ENCODE data around the gene GUCY1A1. TPM values are rescaled to one million over a fixed set of nuclear protein-coding genes. Genes with fewer than 3 reads are reported as not detected.
"Not testable (repeated sequence)": the region's sequence is repeated elsewhere in the genome, so short reads cannot be mapped to it uniquely, and the experiment has no call there.

The GUCY1A1 gene
- total RNA-seq, 2 experiments from 2014 or later: 0.07 TPM; not detected in 1

- Mint-ChIP-seq H3K27me3 (ENCODE audit: low read depth) (peaks cover 20% of the 10 kb centered on the region), H3K4me3 (no peak overlapping the region), H3K9me3 (no peaks in the 10 kb centered on the region), H3K4me1 (ENCODE audit: low read depth) (peaks cover 13% of the 10 kb centered on the region), H3K27ac (no peak overlapping the region), H3K36me3 (ENCODE audit: low read depth) (no peaks in the 10 kb centered on the region)
- intact Hi-C loops (cut with micrococcal nuclease): no loop called here
- no peak for DNase-seq
- CTCF ChIA-PET: interaction anchor here (0.7 kb wide), 1 partner anchor 147 kb away, joined by 3 read pairs; no protein-coding TSS in a partner anchor
Measured at GRCh38 chr4:155639704-155640523, 26.7 kb upstream of the GUCY1A1 start.

- H3K9me3 Mint-ChIP-seq: no peaks in the 10 kb centered on the region
- no peak for DNase-seq
- no peak overlapping the region for H3K4me3 Mint-ChIP-seq
- H3K36me3 Mint-ChIP-seq (ENCODE audit: low read depth): no peaks in the 10 kb centered on the region
- CTCF ChIA-PET: interaction anchor here (0.6 to 0.7 kb wide), 2 partner anchors 147 to 1655 kb away, joined by 3 read pairs; no protein-coding TSS in a partner anchor
- H3K27me3 Mint-ChIP-seq (ENCODE audit: low read depth): peaks cover 18% of the 10 kb centered on the region
- intact Hi-C loops (cut with micrococcal nuclease): no loop called here
- H3K4me1 Mint-ChIP-seq (ENCODE audit: low read depth): peaks cover 13% of the 10 kb centered on the region
- no peak overlapping the region for H3K27ac Mint-ChIP-seq
Measured at GRCh38 chr4:155640751-155641150, 25.9 kb upstream of the GUCY1A1 start.

- intact Hi-C loops (cut with micrococcal nuclease): no loop called here
- H3K27me3 Mint-ChIP-seq (ENCODE audit: low read depth): peaks cover 9% of the 10 kb centered on the region
- no peak overlapping the region for H3K27ac Mint-ChIP-seq
- no peak overlapping the region for H3K4me3 Mint-ChIP-seq
- H3K4me1 Mint-ChIP-seq (ENCODE audit: low read depth): peaks cover 13% of the 10 kb centered on the region
- no peaks in the 10 kb centered on the region for H3K9me3 Mint-ChIP-seq
- no peak for DNase-seq
- CTCF ChIA-PET: no interaction called here
- no peaks in the 10 kb centered on the region for H3K36me3 Mint-ChIP-seq (ENCODE audit: low read depth)
Measured at GRCh38 chr4:155643087-155643486, 23.6 kb upstream of the GUCY1A1 start.

- no peaks in the 10 kb centered on the region for H3K36me3 Mint-ChIP-seq (ENCODE audit: low read depth)
- no peaks in the 10 kb centered on the region for H3K9me3 Mint-ChIP-seq
- peaks cover 2% of the 10 kb centered on the region for H3K27me3 Mint-ChIP-seq (ENCODE audit: low read depth)
- H3K4me1 Mint-ChIP-seq (ENCODE audit: low read depth): no peaks in the 10 kb centered on the region
- no peak overlapping the region for H3K27ac Mint-ChIP-seq
- no peak for DNase-seq
- CTCF ChIA-PET: no interaction called here
- no peak overlapping the region for H3K4me3 Mint-ChIP-seq
- intact Hi-C loops (cut with micrococcal nuclease): no loop called here
Measured at GRCh38 chr4:155646001-155646400, 20.6 kb upstream of the GUCY1A1 start.

GRCh38 chr4:155650785-155651184 lies 15.9 kb upstream of the GUCY1A1 start:
- peak; percentile 4 for DNase-seq
- H3K36me3 Mint-ChIP-seq (ENCODE audit: low read depth); CTCF ChIA-PET; H3K27me3 Mint-ChIP-seq (ENCODE audit: low read depth); H3K9me3 Mint-ChIP-seq; H3K4me3 Mint-ChIP-seq; H3K27ac Mint-ChIP-seq; H3K4me1 Mint-ChIP-seq (ENCODE audit: low read depth); intact Hi-C loops (cut with micrococcal nuclease): not testable (repeated sequence)

GRCh38 chr4:155653052-155653451 lies 13.6 kb upstream of the GUCY1A1 start:
- no peaks in the 10 kb centered on the region for H3K36me3 Mint-ChIP-seq (ENCODE audit: low read depth)
- no peak for DNase-seq
- peaks cover 1% of the 10 kb centered on the region for H3K9me3 Mint-ChIP-seq
- peaks cover 12% of the 10 kb centered on the region for H3K27me3 Mint-ChIP-seq (ENCODE audit: low read depth)
- CTCF ChIA-PET: no interaction called here
- intact Hi-C loops (cut with micrococcal nuclease): no loop called here
- no peak overlapping the region for H3K27ac Mint-ChIP-seq
- no peak overlapping the region for H3K4me3 Mint-ChIP-seq
- H3K4me1 Mint-ChIP-seq (ENCODE audit: low read depth): no peaks in the 10 kb centered on the region

GRCh38 chr4:155656025-155656424 lies 10.6 kb upstream of the GUCY1A1 start:
- peaks cover 12% of the 10 kb centered on the region for H3K27me3 Mint-ChIP-seq (ENCODE audit: low read depth)
- no peak overlapping the region for H3K27ac Mint-ChIP-seq
- CTCF ChIA-PET: no interaction called here

GRCh38 chr4:155657169-155657568 lies 9.5 kb upstream of the GUCY1A1 start:
- Mint-ChIP-seq H3K9me3 (peaks cover 1% of the 10 kb centered on the region), H3K27me3 (ENCODE audit: low read depth) (peaks cover 15% of the 10 kb centered on the region), H3K27ac (no peak overlapping the region), H3K4me3 (no peak overlapping the region), H3K36me3 (ENCODE audit: low read depth) (no peaks in the 10 kb centered on the region), H3K4me1 (ENCODE audit: low read depth) (no peaks in the 10 kb centered on the region)
- CTCF ChIA-PET: no interaction called here
- intact Hi-C loops (cut with micrococcal nuclease): no loop called here
- no peak for DNase-seq

More at GRCh38 chr4:155656025-155656424, 10.6 kb upstream of the GUCY1A1 start:
- Mint-ChIP-seq H3K4me1 (ENCODE audit: low read depth) (no peaks in the 10 kb centered on the region), H3K9me3 (peaks cover 1% of the 10 kb centered on the region), H3K36me3 (ENCODE audit: low read depth) (no peaks in the 10 kb centered on the region), H3K4me3 (no peak overlapping the region)
- intact Hi-C loops (cut with micrococcal nuclease): no loop called here
- no peak for DNase-seq

- Mint-ChIP-seq H3K27ac (no peak overlapping the region), H3K9me3 (peaks cover 1% of the 10 kb centered on the region), H3K27me3 (ENCODE audit: low read depth) (peaks cover 17% of the 10 kb centered on the region), H3K4me3 (no peak overlapping the region), H3K36me3 (ENCODE audit: low read depth) (no peaks in the 10 kb centered on the region), H3K4me1 (ENCODE audit: low read depth) (no peaks in the 10 kb centered on the region)
- CTCF ChIA-PET: no interaction called here
- no peak for DNase-seq
- intact Hi-C loops (cut with micrococcal nuclease): no loop called here
Measured at GRCh38 chr4:155657985-155658680, 8.5 kb upstream of the GUCY1A1 start.

GRCh38 chr4:155658681-155659064 lies 8.0 kb upstream of the GUCY1A1 start:
- H3K27ac Mint-ChIP-seq: no peak overlapping the region
- intact Hi-C loops (cut with micrococcal nuclease): no loop called here
- no peak for DNase-seq
- H3K4me1 Mint-ChIP-seq (ENCODE audit: low read depth): no peaks in the 10 kb centered on the region
- peaks cover 1% of the 10 kb centered on the region for H3K9me3 Mint-ChIP-seq
- H3K27me3 Mint-ChIP-seq (ENCODE audit: low read depth): peaks cover 20% of the 10 kb centered on the region
- H3K36me3 Mint-ChIP-seq (ENCODE audit: low read depth): no peaks in the 10 kb centered on the region
- H3K4me3 Mint-ChIP-seq: no peak overlapping the region
- CTCF ChIA-PET: no interaction called here

- Mint-ChIP-seq H3K4me1 (ENCODE audit: low read depth) (no peaks in the 10 kb centered on the region), H3K27ac (no peak overlapping the region), H3K36me3 (ENCODE audit: low read depth) (no peaks in the 10 kb centered on the region), H3K4me3 (no peak overlapping the region), H3K9me3 (peaks cover 1% of the 10 kb centered on the region), H3K27me3 (ENCODE audit: low read depth) (peaks cover 22% of the 10 kb centered on the region)
- no peak for DNase-seq
- CTCF ChIA-PET: no interaction called here
- intact Hi-C loops (cut with micrococcal nuclease): no loop called here
Measured at GRCh38 chr4:155659176-155659575, 7.5 kb upstream of the GUCY1A1 start.

- DNase-seq: no peak
- CTCF ChIA-PET: interaction anchor here (0.7 kb wide), 1 partner anchor 306 kb away, joined by 3 read pairs; no protein-coding TSS in a partner anchor
- Mint-ChIP-seq H3K27ac (no peak overlapping the region), H3K4me1 (ENCODE audit: low read depth) (no peaks in the 10 kb centered on the region), H3K9me3 (peaks cover 1% of the 10 kb centered on the region), H3K27me3 (ENCODE audit: low read depth) (peaks cover 30% of the 10 kb centered on the region), H3K4me3 (no peak overlapping the region), H3K36me3 (ENCODE audit: low read depth) (no peaks in the 10 kb centered on the region)
- intact Hi-C loops (cut with micrococcal nuclease): no loop called here
Measured at GRCh38 chr4:155660436-155660835, 6.2 kb upstream of the GUCY1A1 start.

- Mint-ChIP-seq H3K9me3 (no peaks in the 10 kb centered on the region), H3K27ac (no peak overlapping the region), H3K27me3 (ENCODE audit: low read depth) (peaks cover 53% of the 10 kb centered on the region), H3K4me1 (ENCODE audit: low read depth) (peaks cover 10% of the 10 kb centered on the region), H3K4me3 (no peak overlapping the region), H3K36me3 (ENCODE audit: low read depth) (no peaks in the 10 kb centered on the region)
- DNase-seq: no peak
- CTCF ChIA-PET: no interaction called here
- intact Hi-C loops (cut with micrococcal nuclease): loop anchor here (5.0 kb wide), 1 partner anchor 92 kb away; the partner anchor contains the start of gene GUCY1B1
Measured at GRCh38 chr4:155665054-155665453, 1.6 kb upstream of the GUCY1A1 start.
